H7 (cell line): ENCODE results near the gene PLA2G2C. TPM values are rescaled to one million over a fixed set of nuclear protein-coding genes. Genes with fewer than 3 reads are reported as not detected.

Source experiments
- DNase-seq: peaks from one replicate; pipeline ENCODE4 v3.0.0; 2012
- H3K27me3 ChIP-seq: 2 replicates; pipeline ENCODE4 v1.6.0; 2011; ENCODE audit warnings: mild to moderate bottlenecking, low read length; ENCODE audit not compliant: control insufficient read depth, insufficient read depth
- H3K36me3 ChIP-seq: replicated peaks from 2 replicates; pipeline ENCODE4 v1.5.1; 2011; ENCODE audit warnings: low read length; ENCODE audit not compliant: control insufficient read depth, insufficient read depth
- H3K4me3 ChIP-seq: 2 replicates; pipeline ENCODE4 v1.5.1; 2011; ENCODE audit warnings: low read depth, mild to moderate bottlenecking, control low read depth, low read length, moderate library complexity; ENCODE audit not compliant: insufficient read depth
- total RNA-seq: library from RNA; depleted of rRNA; stranded (reverse); fragments of >200 nt; shearing (Covaris generic); gene quantifications from 2 replicates; pipeline ENCODE4 v1.2.3, GENCODE V29; 2014

PLA2G2C gene
- total RNA-seq, 1 experiment from 2014 or later: not detected

GRCh38 chr1:20126806-20127440, 59.4 kb downstream of the PLA2G2C start:
- H3K36me3 ChIP-seq: no peaks in the 10 kb centered on the region
- DNase-seq: no peak
- H3K27me3 ChIP-seq: no peaks in the 10 kb centered on the region; the same call in 1 of the 2 replicates
- no peak overlapping the region for H3K4me3 ChIP-seq

GRCh38 chr1:20126041-20126805, 60.1 kb downstream of the PLA2G2C start:
- H3K27me3 ChIP-seq: no peaks in the 10 kb centered on the region; the same call in 1 of the 2 replicates
- DNase-seq: no peak

GRCh38 chr1:20125100-20125499, 61.2 kb downstream of the PLA2G2C start:
- Histone ChIP-seq H3K27me3 (no peaks in the 10 kb centered on the region; the same call in 1 of the 2 replicates), H3K36me3 (no peaks in the 10 kb centered on the region), H3K4me3 (no peak overlapping the region)
- DNase-seq: no peak

More at GRCh38 chr1:20126041-20126805, 60.1 kb downstream of the PLA2G2C start:
- no peak overlapping the region for H3K4me3 ChIP-seq
- H3K36me3 ChIP-seq: no peaks in the 10 kb centered on the region

- DNase-seq: no peak
- Histone ChIP-seq H3K36me3 (no peaks in the 10 kb centered on the region), H3K27me3 (no peaks in the 10 kb centered on the region; the same call in 1 of the 2 replicates), H3K4me3 (no peak overlapping the region)
Measured at GRCh38 chr1:20124456-20125057, 61.8 kb downstream of the PLA2G2C start.

- Histone ChIP-seq H3K4me3 (no peak overlapping the region), H3K27me3 (no peaks in the 10 kb centered on the region; the same call in 1 of the 2 replicates), H3K36me3 (no peaks in the 10 kb centered on the region)
- no peak for DNase-seq
Measured at GRCh38 chr1:20123722-20124455, 62.4 kb downstream of the PLA2G2C start.

GRCh38 chr1:20120796-20121195, 65.5 kb downstream of the PLA2G2C start:
- Histone ChIP-seq H3K4me3 (no peak overlapping the region), H3K36me3 (no peaks in the 10 kb centered on the region), H3K27me3 (no peaks in the 10 kb centered on the region; the same call in 1 of the 2 replicates)
- DNase-seq: no peak

- Histone ChIP-seq H3K4me3 (no peak within 1 kb of the TSS), H3K27me3 (no peaks in the 10 kb centered on the region; the same call in 1 of the 2 replicates), H3K36me3 (no peaks in the 10 kb centered on the region)
- no peak for DNase-seq
Measured at GRCh38 chr1:20119347-20119746, 67.0 kb downstream of the PLA2G2C start, which contains the start of gene PLA2G2D. PLA2G2D (minus strand) TSS chr1:20119536; CDS start chr1:20119498, 38 bp downstream.

GRCh38 chr1:20117236-20117635, 69.1 kb downstream of the PLA2G2C start:
- H3K27me3 ChIP-seq: no peaks in the 10 kb centered on the region; the same call in 1 of the 2 replicates
- H3K36me3 ChIP-seq: no peaks in the 10 kb centered on the region
- H3K4me3 ChIP-seq: no peak overlapping the region
- DNase-seq: no peak

- Histone ChIP-seq H3K27me3 (no peaks in the 10 kb centered on the region; the same call in 1 of the 2 replicates), H3K4me3 (no peak overlapping the region), H3K36me3 (no peaks in the 10 kb centered on the region)
- DNase-seq: no peak
Measured at GRCh38 chr1:20115916-20116315, 70.4 kb downstream of the PLA2G2C start.

GRCh38 chr1:20115479-20115878, 70.8 kb downstream of the PLA2G2C start:
- no peaks in the 10 kb centered on the region for H3K36me3 ChIP-seq
- peak; percentile 68 for DNase-seq
- no peak overlapping the region for H3K4me3 ChIP-seq
- H3K27me3 ChIP-seq: no peaks in the 10 kb centered on the region; the same call in 1 of the 2 replicates

- Histone ChIP-seq H3K4me3 (no peak overlapping the region), H3K27me3 (no peaks in the 10 kb centered on the region; the same call in 1 of the 2 replicates), H3K36me3 (no peaks in the 10 kb centered on the region)
- no peak for DNase-seq
Measured at GRCh38 chr1:20114021-20114648, 72.2 kb downstream of the PLA2G2C start.
